ENCODE data around the gene STXBP2. TPM values are rescaled to one million over a fixed set of nuclear protein-coding genes. Genes with fewer than 3 reads are reported as not detected.

STXBP2 gene
- total and polyA plus RNA-seq, 9 donors, result 1.6 to 12.4 (median 5.1) TPM

DNA sequence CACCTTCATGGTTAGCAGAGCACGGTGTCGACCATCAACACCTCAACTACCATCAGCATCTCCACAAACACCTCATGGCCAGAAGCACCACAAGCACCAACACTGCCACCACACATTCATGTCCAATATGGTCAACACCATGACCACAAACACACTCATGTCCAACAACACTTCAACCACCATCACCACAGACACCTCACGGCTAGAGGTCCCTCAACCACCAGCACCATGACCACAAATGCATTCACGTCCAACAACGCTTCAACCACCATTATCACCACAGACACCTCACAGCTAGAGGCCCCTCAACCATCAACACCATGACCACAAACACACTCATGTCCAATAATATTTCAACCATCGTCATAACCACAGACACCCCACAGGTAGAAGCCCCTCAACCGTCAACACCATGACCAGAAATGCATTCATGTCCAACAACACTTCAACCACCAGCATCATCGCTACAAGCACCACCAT lies 53.9 kb downstream of the STXBP2 start:
- WGBS (ENCODE audit: insufficient coverage), result 87% methylated on average over 8 of the region's 8 CpGs
- no peak for DNase-seq

DNA sequence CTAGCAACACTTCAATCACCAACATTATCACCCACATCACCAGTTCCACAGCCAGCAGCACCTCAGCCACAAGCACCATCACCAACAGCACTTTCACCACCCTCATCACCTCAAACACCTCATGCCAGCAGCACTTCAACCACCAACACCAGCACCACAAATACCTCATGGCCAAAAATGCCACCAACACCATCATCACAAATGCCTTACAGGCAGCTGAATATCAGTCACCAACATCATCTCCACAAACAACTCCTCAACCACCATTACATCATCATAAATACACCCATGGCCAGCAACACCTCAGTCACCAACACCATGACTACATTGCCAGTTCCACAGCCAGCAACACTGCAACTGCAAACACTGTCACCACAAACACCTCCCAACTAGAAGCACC lies 54.6 kb downstream of the STXBP2 start:
- H3K27ac ChIP-seq (ENCODE audit: low read length), result no peak overlapping the region
- H3K9me3 ChIP-seq (replicated peaks; ENCODE audit: control insufficient read depth, low read depth, low read length), result no peaks in the 10 kb centered on the region
- no peak for DNase-seq
- H3K4me3 ChIP-seq (ENCODE audit: low read length), result no peak overlapping the region
- no peaks in the 10 kb centered on the region for H3K36me3 ChIP-seq (ENCODE audit: control insufficient read depth, insufficient read depth, low read length)
- no peaks in the 10 kb centered on the region for H3K4me1 ChIP-seq (ENCODE audit: control insufficient read depth, insufficient read depth, low read length)
- H3K27me3 ChIP-seq (ENCODE audit: control insufficient read depth, insufficient read depth, low read length), result no peaks in the 10 kb centered on the region

More for the DNA sequence above, 53.9 kb downstream of the STXBP2 start:
- Histone ChIP-seq H3K4me3 (ENCODE audit: low read length) (no peak overlapping the region), H3K36me3 (ENCODE audit: control insufficient read depth, insufficient read depth, low read length) (no peaks in the 10 kb centered on the region), H3K27me3 (ENCODE audit: control insufficient read depth, insufficient read depth, low read length) (no peaks in the 10 kb centered on the region), H3K27ac (ENCODE audit: low read length) (no peak overlapping the region), H3K9me3 (replicated peaks; ENCODE audit: control insufficient read depth, low read depth, low read length) (no peaks in the 10 kb centered on the region), H3K4me1 (ENCODE audit: control insufficient read depth, insufficient read depth, low read length) (no peaks in the 10 kb centered on the region)

DNA sequence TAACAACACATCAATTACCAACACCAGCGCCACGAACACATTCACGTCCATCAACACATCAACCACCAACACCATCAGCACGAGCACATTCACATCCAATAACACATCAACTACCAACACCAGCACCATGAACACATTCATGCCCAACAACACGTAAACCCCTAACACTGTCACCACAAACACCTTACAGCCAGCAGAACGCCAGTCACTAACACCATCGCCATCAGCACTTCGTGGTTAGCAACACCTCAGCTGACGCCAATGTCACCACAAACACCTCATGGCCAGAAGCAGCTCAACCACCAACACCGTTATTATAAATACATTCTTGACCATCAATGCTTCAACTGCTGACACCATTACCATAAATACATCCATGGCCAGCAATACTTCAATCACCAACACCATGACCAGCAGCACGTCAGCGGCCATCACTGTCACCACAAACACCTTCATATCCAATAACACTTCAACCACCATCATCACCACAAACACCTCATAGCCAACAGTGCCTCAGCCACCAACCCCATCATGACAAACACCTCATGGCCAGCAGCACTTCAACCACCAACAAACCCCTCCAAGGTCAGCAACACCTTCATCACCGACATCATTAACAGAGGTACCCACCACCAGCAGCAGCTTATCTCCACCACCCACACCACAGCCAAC lies 55.6 kb downstream of the STXBP2 start:
- H3K27me3 ChIP-seq (ENCODE audit: control insufficient read depth, insufficient read depth, low read length), result peaks cover 3% of the 10 kb centered on the region
- WGBS (ENCODE audit: insufficient coverage), result 89% methylated on average over 13 of the region's 13 CpGs
- H3K9me3 ChIP-seq (replicated peaks; ENCODE audit: control insufficient read depth, low read depth, low read length), result no peaks in the 10 kb centered on the region
- no peak for DNase-seq
- no peaks in the 10 kb centered on the region for H3K4me1 ChIP-seq (ENCODE audit: control insufficient read depth, insufficient read depth, low read length)
- H3K4me3 ChIP-seq (ENCODE audit: low read length), result no peak overlapping the region
- no peak overlapping the region for H3K27ac ChIP-seq (ENCODE audit: low read length)
- no peaks in the 10 kb centered on the region for H3K36me3 ChIP-seq (ENCODE audit: control insufficient read depth, insufficient read depth, low read length)

DNA sequence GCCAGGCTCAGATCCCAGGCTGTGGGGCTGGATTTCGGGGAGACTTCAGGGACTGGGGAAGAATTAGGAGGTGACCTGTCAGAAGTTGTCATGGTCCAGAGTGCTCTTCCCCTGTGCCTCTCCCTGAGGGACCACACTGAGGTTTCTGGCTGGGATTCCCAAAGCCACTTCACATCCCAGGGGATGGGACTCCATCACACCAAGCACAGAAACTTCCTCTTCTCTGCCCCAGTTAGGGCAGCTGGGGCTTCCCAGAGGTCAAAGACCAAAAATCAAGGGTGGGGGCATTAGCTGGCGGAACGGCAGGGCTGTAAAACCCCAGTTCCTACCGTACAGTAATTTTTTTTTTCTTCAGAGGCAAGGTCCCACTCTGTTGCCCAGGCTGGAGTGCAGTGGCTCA lies 57.6 kb downstream of the STXBP2 start:
- H3K4me3 ChIP-seq (ENCODE audit: low read length), result no peak overlapping the region
- H3K36me3 ChIP-seq (ENCODE audit: control insufficient read depth, insufficient read depth, low read length), result no peaks in the 10 kb centered on the region
- peaks cover 6% of the 10 kb centered on the region for H3K27me3 ChIP-seq (ENCODE audit: control insufficient read depth, insufficient read depth, low read length)
- H3K9me3 ChIP-seq (replicated peaks; ENCODE audit: control insufficient read depth, low read depth, low read length), result no peaks in the 10 kb centered on the region
- H3K4me1 ChIP-seq (ENCODE audit: control insufficient read depth, insufficient read depth, low read length), result no peaks in the 10 kb centered on the region
- WGBS (ENCODE audit: insufficient coverage), result 67% methylated on average over 1 of the region's 4 CpGs
- DNase-seq, result no peak
- no peak overlapping the region for H3K27ac ChIP-seq (ENCODE audit: low read length)

Other genes with a start within 250 kb of the STXBP2 start
- 2.5 TPM for gene PEX11G, start 148.1 kb upstream of the STXBP2 start, total RNA-seq
- 1 to 10 TPM; 2.0 to 3.9 (median 2.6) TPM for gene PEX11G, start 148.1 kb upstream of the STXBP2 start, polyA plus RNA-seq (ENCODE audit: insufficient read depth in 1 of 8, insufficient read length in 8 of 8, low replicate concordance in 1 of 8)
- gene ZNF358, start 121.0 kb upstream of the STXBP2 start, total RNA-seq, result 25.2 TPM
- 10 to 100 TPM; 41.2 to 69.7 (median 49.1) TPM for gene ZNF358, start 121.0 kb upstream of the STXBP2 start, polyA plus RNA-seq (ENCODE audit: insufficient read depth in 1 of 8, insufficient read length in 8 of 8, low replicate concordance in 1 of 8)
- gene MCOLN1, start 114.5 kb upstream of the STXBP2 start, total RNA-seq, result 3.9 TPM
- gene MCOLN1, start 114.5 kb upstream of the STXBP2 start, polyA plus RNA-seq (ENCODE audit: insufficient read depth in 1 of 8, insufficient read length in 8 of 8, low replicate concordance in 1 of 8), result 10 to 100 TPM; 11.2 to 16.7 (median 14.3) TPM
- gene PNPLA6, start 101.4 kb upstream of the STXBP2 start, total RNA-seq, result 23.4 TPM
- gene PNPLA6, start 101.4 kb upstream of the STXBP2 start, polyA plus RNA-seq (ENCODE audit: insufficient read depth in 1 of 8, insufficient read length in 8 of 8, low replicate concordance in 1 of 8), result 10 to 100 TPM; 21.9 to 34.9 (median 28.4) TPM
- gene CAMSAP3, start 41.2 kb upstream of the STXBP2 start, total RNA-seq, result 0.04 TPM
- 1 to 10 TPM in 2 of 8 donors, under 1 TPM in 6; 0.07 to 4.0 (median 0.56) TPM for gene CAMSAP3, start 41.2 kb upstream of the STXBP2 start, polyA plus RNA-seq (ENCODE audit: insufficient read depth in 1 of 8, insufficient read length in 8 of 8, low replicate concordance in 1 of 8)
- 23.1 TPM for gene XAB2, start 7.6 kb upstream of the STXBP2 start, total RNA-seq
- gene XAB2, start 7.6 kb upstream of the STXBP2 start, polyA plus RNA-seq (ENCODE audit: insufficient read depth in 1 of 8, insufficient read length in 8 of 8, low replicate concordance in 1 of 8), result 10 to 100 TPM; 23.0 to 34.6 (median 28.0) TPM
- gene PET100, start 7.3 kb upstream of the STXBP2 start, total RNA-seq, result 88.4 TPM
- 10 to 100 TPM; 63.6 to 80.0 (median 78.4) TPM for gene PET100, start 7.3 kb upstream of the STXBP2 start, polyA plus RNA-seq (ENCODE audit: insufficient read depth in 1 of 8, insufficient read length in 8 of 8, low replicate concordance in 1 of 8)
- gene PCP2, start 3.4 kb upstream of the STXBP2 start, total RNA-seq, result not detected
- gene PCP2, start 3.4 kb upstream of the STXBP2 start, polyA plus RNA-seq (ENCODE audit: insufficient read depth in 1 of 8, insufficient read length in 8 of 8, low replicate concordance in 1 of 8), result under 1 TPM in 1 of 8 donors, not detected in 7; 0.32 TPM
- gene RETN, start 31.9 kb downstream of the STXBP2 start, total RNA-seq, result 2.0 TPM
- 1 to 10 TPM; 2.4 to 4.5 (median 2.7) TPM for gene RETN, start 31.9 kb downstream of the STXBP2 start, polyA plus RNA-seq (ENCODE audit: insufficient read depth in 1 of 8, insufficient read length in 8 of 8, low replicate concordance in 1 of 8)
- gene MCEMP1, start 40.0 kb downstream of the STXBP2 start, total RNA-seq, result not detected
- gene MCEMP1, start 40.0 kb downstream of the STXBP2 start, polyA plus RNA-seq (ENCODE audit: insufficient read depth in 1 of 8, insufficient read length in 8 of 8, low replicate concordance in 1 of 8), result under 1 TPM; 0.11 to 0.49 (median 0.26) TPM
- gene TRAPPC5, start 43.7 kb downstream of the STXBP2 start, total RNA-seq, result 88.8 TPM
- gene TRAPPC5, start 43.7 kb downstream of the STXBP2 start, polyA plus RNA-seq (ENCODE audit: insufficient read depth in 1 of 8, insufficient read length in 8 of 8, low replicate concordance in 1 of 8), result 10 to 100 TPM; 29.4 to 48.8 (median 41.1) TPM
- gene FCER2, start 65.0 kb downstream of the STXBP2 start, total RNA-seq, result 0.44 TPM
- gene FCER2, start 65.0 kb downstream of the STXBP2 start, polyA plus RNA-seq (ENCODE audit: insufficient read depth in 1 of 8, insufficient read length in 8 of 8, low replicate concordance in 1 of 8), result 1 to 10 TPM in 1 of 8 donors, under 1 TPM in 7; 0.16 to 1.0 (median 0.34) TPM
- 0.13 TPM for gene CLEC4G, start 95.0 kb downstream of the STXBP2 start, total RNA-seq
- under 1 TPM in 4 of 8 donors, not detected in 4; 0.08 to 0.16 (median 0.12) TPM for gene CLEC4G, start 95.0 kb downstream of the STXBP2 start, polyA plus RNA-seq (ENCODE audit: insufficient read depth in 1 of 8, insufficient read length in 8 of 8, low replicate concordance in 1 of 8)
- 3.8 TPM for gene CD209, start 110.4 kb downstream of the STXBP2 start, total RNA-seq
- 1 to 10 TPM; 2.0 to 5.2 (median 2.9) TPM for gene CD209, start 110.4 kb downstream of the STXBP2 start, polyA plus RNA-seq (ENCODE audit: insufficient read depth in 1 of 8, insufficient read length in 8 of 8, low replicate concordance in 1 of 8)
- not detected for gene CLEC4M, start 126.1 kb downstream of the STXBP2 start, total RNA-seq
- under 1 TPM in 1 of 8 donors, not detected in 7; 0.12 TPM for gene CLEC4M, start 126.1 kb downstream of the STXBP2 start, polyA plus RNA-seq (ENCODE audit: insufficient read depth in 1 of 8, insufficient read length in 8 of 8, low replicate concordance in 1 of 8)
- gene EVI5L, start 193.1 kb downstream of the STXBP2 start, total RNA-seq, result 8.7 TPM
- 10 to 100 TPM; 12.1 to 20.0 (median 15.7) TPM for gene EVI5L, start 193.1 kb downstream of the STXBP2 start, polyA plus RNA-seq (ENCODE audit: insufficient read depth in 1 of 8, insufficient read length in 8 of 8, low replicate concordance in 1 of 8)
- gene PRR36, start 237.3 kb downstream of the STXBP2 start, total RNA-seq, result 0.09 TPM
- gene PRR36, start 237.3 kb downstream of the STXBP2 start, polyA plus RNA-seq (ENCODE audit: insufficient read depth in 1 of 8, insufficient read length in 8 of 8, low replicate concordance in 1 of 8), result under 1 TPM; 0.20 to 0.96 (median 0.39) TPM

All from muscle of leg (tissue), 11 donors.